ENCODE results near the gene EGLN1. TPM values are rescaled to one million over a fixed set of nuclear protein-coding genes. Genes with fewer than 3 reads are reported as not detected.

The EGLN1 gene
- total RNA-seq, 1 donor from 2014 or later = 75.2 TPM

GRCh38 chr1:231424950-231425805, 3.1 kb upstream of the EGLN1 start:
- ATAC-seq (ENCODE audit: poor library complexity) = no peak
- intact Hi-C loops (cut with DNase I) = loop anchor here (5.0 kb wide), 1 partner anchor 68 kb away; no protein-coding TSS in a partner anchor
- DNase-seq = peak; percentile 67

GRCh38 chr1:231423648-231424047, 1.6 kb upstream of the EGLN1 start:
- no peak for DNase-seq

GRCh38 chr1:231422798-231423309, 767 bp upstream of the EGLN1 start:
- ATAC-seq (ENCODE audit: poor library complexity) (no peak), DNase-seq (no peak)
- intact Hi-C loops (cut with DNase I) = loop anchor here (5.0 kb wide), 1 partner anchor 66 kb away; no protein-coding TSS in a partner anchor

More at GRCh38 chr1:231423648-231424047, 1.6 kb upstream of the EGLN1 start:
- ATAC-seq (ENCODE audit: poor library complexity) = no peak
- intact Hi-C loops (cut with DNase I) = loop anchor here (5.0 kb wide), 1 partner anchor 66 kb away; no protein-coding TSS in a partner anchor

DNA sequence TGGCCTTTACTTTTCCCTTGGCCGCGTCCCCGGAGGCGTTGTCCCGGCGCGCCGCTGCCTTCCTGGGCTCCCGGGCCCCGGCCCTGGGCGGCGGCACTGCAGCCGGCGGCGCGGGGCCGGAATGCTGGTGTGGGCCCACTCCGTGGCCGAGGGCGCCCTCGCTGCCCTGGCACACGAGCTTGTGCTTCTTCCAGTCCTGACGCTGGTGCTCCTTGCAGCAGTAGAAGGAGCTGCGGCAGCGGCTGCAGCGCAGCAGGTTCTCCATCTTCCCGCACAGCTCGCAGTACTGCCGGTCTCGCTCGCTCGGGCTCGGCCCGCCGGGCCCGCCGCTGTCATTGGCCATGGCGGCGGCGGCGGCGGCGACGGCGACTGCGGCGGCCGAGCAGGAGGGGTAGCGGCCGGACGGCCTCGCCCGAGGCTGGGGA, 529 bp downstream of the EGLN1 start:
- ATAC-seq (ENCODE audit: poor library complexity) = peak; percentile 43
- intact Hi-C loops (cut with DNase I) = loop anchor here (2.0 to 5.0 kb wide), 2 partner anchors 64 to 107 kb away; partner anchors contain the start of gene TSNAX
- no peak for DNase-seq

DNA sequence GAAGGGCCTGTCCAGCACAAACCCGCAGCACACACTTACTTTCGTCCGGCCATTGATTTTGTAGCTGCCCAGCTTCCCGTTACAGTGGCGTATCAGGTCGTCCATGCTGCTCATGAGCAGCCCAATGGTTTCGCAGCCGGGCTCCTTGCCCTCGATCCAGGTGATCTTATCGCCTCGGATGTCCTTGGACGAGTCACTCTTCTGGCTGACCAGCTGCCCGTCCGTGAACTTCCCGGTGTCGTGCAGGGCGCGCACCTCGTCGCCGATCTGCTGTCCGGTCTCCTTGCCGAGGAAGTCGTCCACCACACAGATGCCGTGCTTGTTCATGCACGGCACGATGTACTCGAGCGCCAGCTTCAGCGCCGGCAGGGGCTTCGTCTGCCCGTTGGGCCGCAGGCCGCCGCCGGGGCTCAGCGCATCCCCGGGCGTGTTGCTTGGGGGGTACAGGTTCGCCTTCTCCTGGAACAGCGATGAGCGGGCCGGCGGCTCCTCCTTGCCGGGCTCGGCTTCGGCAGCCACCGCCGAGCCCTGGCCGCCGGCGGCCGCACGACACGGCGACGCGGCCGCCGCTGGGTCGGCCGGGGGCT, 1.0 kb downstream of the EGLN1 start:
- intact Hi-C loops (cut with DNase I) = loop anchor here (2.0 to 5.0 kb wide), 2 partner anchors 64 to 108 kb away; partner anchors contain the start of gene TSNAX
- ATAC-seq (ENCODE audit: poor library complexity) (peak; percentile 1), DNase-seq (peak; percentile 70)

GRCh38 chr1:231420299-231420958, 1.7 kb downstream of the EGLN1 start:
- intact Hi-C loops (cut with DNase I) = loop anchor here (2.0 to 5.0 kb wide), 2 partner anchors 63 to 108 kb away; partner anchors contain the start of gene TSNAX
- ATAC-seq (ENCODE audit: poor library complexity) (no peak), DNase-seq (no peak)

GRCh38 chr1:231419738-231420298, 2.3 kb downstream of the EGLN1 start:
- intact Hi-C loops (cut with DNase I) = loop anchor here (2.0 to 5.0 kb wide), 2 partner anchors 63 to 109 kb away; partner anchors contain the start of gene TSNAX
- DNase-seq (no peak), ATAC-seq (ENCODE audit: poor library complexity) (no peak)

- ATAC-seq (ENCODE audit: poor library complexity) (no peak), DNase-seq (no peak)
- intact Hi-C loops (cut with DNase I) = no loop called here
These were observed 2.9 kb downstream of the EGLN1 start for GRCh38 chr1:231419147-231419546.

- intact Hi-C loops (cut with DNase I) = no loop called here
- no peak for DNase-seq
- ATAC-seq (ENCODE audit: poor library complexity) = no peak
These were observed 3.4 kb downstream of the EGLN1 start for GRCh38 chr1:231418741-231419107.

DNA sequence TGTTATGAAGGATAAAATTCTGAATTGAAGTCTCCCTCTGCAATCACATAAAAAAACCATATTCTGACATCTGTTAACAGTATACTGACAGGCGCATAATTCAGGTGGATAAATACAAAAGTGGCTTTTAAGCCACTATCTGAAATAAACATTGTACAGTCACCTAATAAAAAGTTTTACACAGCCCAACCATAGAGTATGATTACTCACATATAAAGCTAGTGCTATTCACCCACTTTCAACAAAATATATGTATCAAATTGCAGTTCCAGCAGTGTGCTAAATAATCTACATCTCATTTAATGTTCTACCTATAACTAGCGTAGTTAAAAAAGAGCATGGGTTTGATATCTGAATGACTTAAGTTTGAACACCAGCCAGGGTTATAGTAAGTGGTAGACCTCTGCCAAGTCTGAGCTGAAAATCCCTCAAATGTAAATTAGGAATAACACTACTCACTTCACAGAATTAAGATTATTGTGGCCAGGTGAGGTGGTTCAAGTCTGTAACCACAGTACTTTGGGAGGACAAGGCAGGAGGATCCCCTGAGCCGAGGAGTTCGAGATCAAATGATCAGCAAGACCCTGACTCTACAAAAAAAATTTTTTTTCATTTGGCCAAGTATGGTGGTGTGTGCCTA, 3.9 kb downstream of the EGLN1 start:
- intact Hi-C loops (cut with DNase I) = no loop called here
- DNase-seq (no peak), ATAC-seq (ENCODE audit: poor library complexity) (no peak)

- no peak for DNase-seq
- intact Hi-C loops (cut with DNase I) = no loop called here
- ATAC-seq (ENCODE audit: poor library complexity) = no peak
These were observed 4.6 kb downstream of the EGLN1 start for GRCh38 chr1:231417513-231417912.

- DNase-seq (no peak), ATAC-seq (ENCODE audit: poor library complexity) (no peak)
- intact Hi-C loops (cut with DNase I) = no loop called here
These were observed 5.2 kb downstream of the EGLN1 start for GRCh38 chr1:231416901-231417300.

DNA sequence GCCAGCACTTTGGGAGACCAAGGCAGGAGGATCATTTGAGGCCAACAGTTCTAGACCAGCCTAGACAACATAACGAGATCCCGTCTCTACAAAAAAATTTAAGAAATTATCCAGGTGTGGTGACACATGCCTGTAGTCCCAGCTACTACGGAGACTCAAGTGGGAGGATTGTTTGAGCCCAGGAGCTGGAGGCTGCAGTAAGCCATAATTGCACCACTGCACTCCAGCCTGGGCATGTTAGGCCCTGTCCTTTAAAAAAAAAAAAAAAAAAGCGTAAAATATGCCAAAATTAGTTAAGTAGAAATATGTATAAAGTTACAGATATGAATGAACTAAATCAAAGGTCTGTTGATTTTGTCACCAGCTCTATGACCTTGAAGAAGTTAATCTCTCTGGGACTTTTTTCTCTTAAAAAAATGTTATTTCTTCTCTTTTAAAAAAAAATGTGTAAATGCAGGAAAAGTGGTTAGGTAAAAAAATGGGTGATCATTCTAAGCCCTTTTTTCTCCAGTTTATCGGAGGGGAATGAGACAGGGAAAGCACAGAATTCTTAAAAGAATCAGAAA, 7.0 kb downstream of the EGLN1 start:
- DNase-seq = no peak
- intact Hi-C loops (cut with DNase I) = no loop called here
- ATAC-seq (ENCODE audit: poor library complexity) = no peak

DNA sequence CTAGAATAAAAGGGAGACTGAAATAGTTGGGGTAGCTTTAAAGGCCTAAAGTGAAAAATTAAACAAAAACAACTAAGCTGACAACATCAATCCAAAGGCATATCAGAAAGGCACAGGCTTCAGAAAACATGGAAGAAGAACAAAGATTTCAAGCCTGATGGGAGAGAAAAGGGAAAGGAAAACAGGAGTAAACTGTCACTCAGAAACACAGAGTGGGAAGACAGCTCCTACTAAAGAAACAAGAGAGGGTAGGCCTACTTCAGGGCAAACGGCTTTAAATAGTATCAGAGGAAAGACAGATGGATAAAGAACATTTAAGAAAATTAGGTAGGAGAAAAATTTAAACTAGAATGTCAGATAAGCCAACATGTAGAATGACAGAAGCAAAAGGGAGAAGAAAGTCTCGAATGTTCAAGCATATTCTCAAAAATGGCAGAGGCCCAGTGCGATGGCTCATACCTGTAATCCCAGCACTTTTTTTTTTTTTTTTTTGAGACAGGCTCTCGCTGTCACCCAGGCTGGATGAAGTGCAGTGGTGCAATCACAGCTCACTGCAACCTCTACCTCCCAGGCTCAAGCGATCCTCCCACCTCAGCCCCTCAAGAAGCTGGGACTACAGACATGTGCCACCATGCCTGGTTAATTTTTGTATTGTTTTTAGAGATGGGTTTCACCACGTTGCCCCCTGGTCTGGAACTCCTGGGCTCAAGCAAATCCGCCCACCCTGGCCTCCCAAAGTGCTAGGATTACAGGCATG, 7.6 kb downstream of the EGLN1 start:
- peak; percentile 28 for ATAC-seq (ENCODE audit: poor library complexity)
- DNase-seq = no peak
- intact Hi-C loops (cut with DNase I) = no loop called here

GRCh38 chr1:231413749-231414082, 8.4 kb downstream of the EGLN1 start:
- ATAC-seq (ENCODE audit: poor library complexity) (no peak), DNase-seq (no peak)
- intact Hi-C loops (cut with DNase I) = no loop called here

DNA sequence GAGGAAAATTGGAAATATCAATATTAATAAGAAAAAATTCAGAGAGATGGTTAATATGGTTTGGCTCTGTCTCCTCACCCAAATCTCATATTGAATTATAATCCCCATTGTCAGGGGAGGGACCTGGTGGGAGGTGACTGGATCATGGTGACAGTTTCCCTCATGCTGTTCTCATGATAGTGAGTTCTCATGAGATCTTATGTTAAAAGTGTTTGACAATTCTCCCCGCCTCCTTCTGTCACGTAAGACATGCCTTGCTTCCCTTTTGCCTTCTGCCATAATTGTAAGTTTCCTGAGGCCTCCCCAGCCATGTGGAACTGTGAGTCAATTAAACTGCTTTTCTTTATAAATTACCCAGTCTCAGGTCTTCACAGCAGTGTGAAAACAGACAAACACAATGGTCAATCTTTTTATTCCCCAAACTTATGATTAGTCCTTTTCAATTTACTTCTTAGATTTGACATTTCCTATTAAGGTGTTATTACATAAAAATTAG, 11.0 kb downstream of the EGLN1 start:
- intact Hi-C loops (cut with DNase I) = no loop called here

GRCh38 chr1:231410036-231410612, 12.0 kb downstream of the EGLN1 start:
- DNase-seq = no peak
- ATAC-seq (ENCODE audit: poor library complexity) = peak; percentile 11
- intact Hi-C loops (cut with DNase I) = no loop called here

More for the DNA sequence above, 11.0 kb downstream of the EGLN1 start:
- no peak for ATAC-seq (ENCODE audit: poor library complexity)
- DNase-seq = no peak
